Ascending aorta (tissue), 2 donors: ENCODE data around the gene OR11L1. TPM values are rescaled to one million over a fixed set of nuclear protein-coding genes. Genes with fewer than 3 reads are reported as not detected.
A peak's percentile ranks its signal among the peaks of the same experiment; 100 is the strongest.

Experiments
- DNase-seq, 2 donors: peaks; one replicate each; pipeline ENCODE4 v3.0.0-alpha.2; 2019; ENCODE audit warnings: low spot score in 2 of 2
- H3K27ac ChIP-seq, 2 donors: fragments of 200-600 bp; sonication (generic); one replicate each; pipeline ENCODE4 v1.5.1; 2016 to 2017; ENCODE audit warnings: mild to moderate bottlenecking in 1 of 2
- H3K27me3 ChIP-seq: fragments of 200-600 bp; sonication (generic); one replicate; pipeline ENCODE4 v1.5.1; 2017
- H3K36me3 ChIP-seq, 2 donors: fragments of 200-600 bp; sonication (generic); one replicate each; pipeline ENCODE4 v1.5.1; 2016
- H3K4me1 ChIP-seq, 2 donors: fragments of 200-600 bp; sonication (generic); one replicate each; pipeline ENCODE4 v1.5.1; 2016 to 2017; ENCODE audit warnings: mild to moderate bottlenecking in 1 of 2
- H3K4me3 ChIP-seq, 2 donors: fragments of 200-600 bp; sonication (generic); one replicate each; pipeline ENCODE4 v1.5.1; 2016 to 2017; ENCODE audit warnings: mild to moderate bottlenecking in 1 of 2
- H3K9me3 ChIP-seq, 2 donors: fragments of 200-600 bp; sonication (generic); one replicate each; pipeline ENCODE4 v1.5.1; 2016
- intact Hi-C: fragments of 100-400 bp; cut with DNase I; formaldehyde crosslinking; loops from one replicate; pipeline ENCODE4 v1.15.1; 2023
- total RNA-seq: library from RNA; depleted of rRNA; stranded (reverse); fragments of >200 nt; gene quantifications from one replicate; pipeline ENCODE4 v1.1.0, GENCODE V29; 2016
- TF ChIP-seq, protein P1 (sequence below), 3 experiments: fragments of 200-600 bp in 2 of 3; fragments of 450-650 bp in 1 of 3; sonication (generic) in 2 of 3; IDR thresholded peaks; one replicate each; pipeline ENCODE4 v1.5.1; 2016 to 2019; ENCODE audit warnings: antibody characterized with exemption in 3 of 3, mild to moderate bottlenecking in 1 of 3, moderate library complexity in 1 of 3

OR11L1 gene
- total RNA-seq, 1 donor from 2014 or later, result not detected

GRCh38 chr1:247857985-247858619 lies 16.4 kb upstream of the OR11L1 start:
- TF ChIP-seq, protein P1, sequence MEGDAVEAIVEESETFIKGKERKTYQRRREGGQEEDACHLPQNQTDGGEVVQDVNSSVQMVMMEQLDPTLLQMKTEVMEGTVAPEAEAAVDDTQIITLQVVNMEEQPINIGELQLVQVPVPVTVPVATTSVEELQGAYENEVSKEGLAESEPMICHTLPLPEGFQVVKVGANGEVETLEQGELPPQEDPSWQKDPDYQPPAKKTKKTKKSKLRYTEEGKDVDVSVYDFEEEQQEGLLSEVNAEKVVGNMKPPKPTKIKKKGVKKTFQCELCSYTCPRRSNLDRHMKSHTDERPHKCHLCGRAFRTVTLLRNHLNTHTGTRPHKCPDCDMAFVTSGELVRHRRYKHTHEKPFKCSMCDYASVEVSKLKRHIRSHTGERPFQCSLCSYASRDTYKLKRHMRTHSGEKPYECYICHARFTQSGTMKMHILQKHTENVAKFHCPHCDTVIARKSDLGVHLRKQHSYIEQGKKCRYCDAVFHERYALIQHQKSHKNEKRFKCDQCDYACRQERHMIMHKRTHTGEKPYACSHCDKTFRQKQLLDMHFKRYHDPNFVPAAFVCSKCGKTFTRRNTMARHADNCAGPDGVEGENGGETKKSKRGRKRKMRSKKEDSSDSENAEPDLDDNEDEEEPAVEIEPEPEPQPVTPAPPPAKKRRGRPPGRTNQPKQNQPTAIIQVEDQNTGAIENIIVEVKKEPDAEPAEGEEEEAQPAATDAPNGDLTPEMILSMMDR (IDR thresholded peaks at IDR 0.05), result no peak
- DNase-seq, result no peak
- Histone ChIP-seq H3K4me1 (no peaks in the 10 kb centered on the region), H3K27ac (no peak overlapping the region), H3K27me3 (peaks cover 5% of the 10 kb centered on the region), H3K36me3 (no peaks in the 10 kb centered on the region), H3K4me3 (peak overlapping the region; percentile 57 to 68), H3K9me3 (no peaks in the 10 kb centered on the region)
- intact Hi-C loops, result no loop called here

DNA sequence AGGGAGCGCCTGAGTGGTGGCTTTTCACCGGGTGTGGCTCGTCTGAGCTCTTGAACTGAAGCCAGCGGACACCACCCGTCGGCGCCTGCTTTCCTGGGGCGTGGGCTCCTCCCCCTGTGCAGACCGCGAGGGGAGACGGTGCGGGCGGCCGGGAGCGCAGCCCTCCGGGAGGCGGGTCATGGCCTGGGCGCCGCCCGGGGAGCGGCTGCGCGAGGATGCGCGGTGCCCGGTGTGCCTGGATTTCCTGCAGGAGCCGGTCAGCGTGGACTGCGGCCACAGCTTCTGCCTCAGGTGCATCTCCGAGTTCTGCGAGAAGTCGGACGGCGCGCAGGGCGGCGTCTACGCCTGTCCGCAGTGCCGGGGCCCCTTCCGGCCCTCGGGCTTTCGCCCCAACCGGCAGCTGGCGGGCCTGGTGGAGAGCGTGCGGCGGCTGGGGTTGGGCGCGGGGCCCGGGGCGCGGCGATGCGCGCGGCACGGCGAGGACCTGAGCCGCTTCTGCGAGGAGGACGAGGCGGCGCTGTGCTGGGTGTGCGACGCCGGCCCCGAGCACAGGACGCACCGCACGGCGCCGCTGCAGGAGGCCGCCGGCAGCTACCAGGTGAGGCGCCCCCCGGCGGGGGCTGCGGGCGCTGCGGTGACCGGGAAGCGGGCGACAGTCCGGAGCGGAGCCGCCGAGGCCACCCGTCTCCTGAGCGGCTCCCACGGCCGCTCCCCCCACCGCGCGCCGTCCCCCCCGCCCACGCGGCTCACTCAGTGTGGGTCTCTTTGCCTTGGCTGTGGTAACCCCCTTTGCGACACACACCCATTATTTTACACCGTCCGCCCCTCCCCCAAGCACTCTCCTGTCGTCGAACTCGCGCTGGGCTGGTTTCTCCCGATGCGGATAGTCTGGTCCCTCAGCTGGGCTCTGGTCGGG lies 15.6 kb upstream of the OR11L1 start, which contains the start of gene TRIM58:
TSS of gene TRIM58 (plus strand) at position 119 of the 916 bp plus-strand sequence. CDS start at position 179, 60 bp downstream.
- intact Hi-C loops, result no loop called here
- peak in 1 of 2 donors; percentile 72 for DNase-seq
- no peak within 1 kb of the TSS for H3K27ac ChIP-seq
- no peaks in the 10 kb centered on the region for H3K4me1 ChIP-seq
- H3K27me3 ChIP-seq, result peaks cover 5% of the 10 kb centered on the region
- no peaks in the 10 kb centered on the region for H3K36me3 ChIP-seq
- TF ChIP-seq, protein P1 (IDR thresholded peaks at IDR 0.05), result no peak
- no peaks in the 10 kb centered on the region for H3K9me3 ChIP-seq
- H3K4me3 ChIP-seq, result peak within 1 kb of the TSS; percentile 57 to 68

GRCh38 chr1:247855911-247856310 lies 14.2 kb upstream of the OR11L1 start:
- Histone ChIP-seq H3K9me3 (no peaks in the 10 kb centered on the region), H3K4me3 (no peak overlapping the region), H3K4me1 (no peaks in the 10 kb centered on the region), H3K36me3 (no peaks in the 10 kb centered on the region), H3K27ac (no peak overlapping the region), H3K27me3 (peaks cover 5% of the 10 kb centered on the region)
- intact Hi-C loops, result no loop called here
- no peak for DNase-seq
- TF ChIP-seq, protein P1 (IDR thresholded peaks at IDR 0.05), result no peak

DNA sequence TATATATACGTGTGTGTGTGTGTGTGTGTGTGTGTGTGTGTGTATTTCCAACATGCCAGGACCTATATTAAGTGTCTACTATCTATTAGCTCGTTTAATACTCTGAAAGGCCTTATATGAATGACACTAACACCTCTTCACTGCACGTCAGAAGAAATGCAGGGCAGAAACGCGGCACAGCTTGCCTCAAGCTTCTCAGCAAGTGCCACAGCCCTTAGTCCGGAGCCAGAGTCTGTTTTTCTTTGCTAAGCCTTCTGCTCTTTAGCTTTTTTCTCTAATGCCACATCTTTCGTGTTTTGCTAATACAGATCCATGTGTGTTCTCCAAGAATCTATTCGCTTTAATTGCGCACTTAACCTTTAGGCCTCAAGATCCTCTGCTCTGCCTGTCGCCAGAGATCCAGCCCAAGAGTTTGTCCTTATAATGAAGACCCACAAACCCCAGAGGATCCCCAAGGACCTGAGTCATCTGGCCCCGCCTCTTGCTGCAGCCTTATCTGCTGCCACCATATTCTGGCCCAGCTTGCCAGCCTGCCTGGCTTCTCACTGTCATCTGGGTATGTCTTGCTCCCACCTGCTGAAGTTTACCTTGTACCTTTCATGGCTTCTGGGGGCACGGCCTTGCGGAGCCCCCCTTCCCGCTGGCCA lies 13.3 kb upstream of the OR11L1 start:
- Histone ChIP-seq H3K4me1 (no peaks in the 10 kb centered on the region), H3K36me3 (no peaks in the 10 kb centered on the region), H3K4me3 (no peak overlapping the region), H3K27me3 (peaks cover 5% of the 10 kb centered on the region), H3K9me3 (no peaks in the 10 kb centered on the region), H3K27ac (no peak overlapping the region)
- intact Hi-C loops, result no loop called here
- TF ChIP-seq, protein P1 (IDR thresholded peaks at IDR 0.05), result no peak
- no peak for DNase-seq

GRCh38 chr1:247849616-247850015 lies 7.9 kb upstream of the OR11L1 start:
- DNase-seq, result no peak
- TF ChIP-seq, protein P1 (IDR thresholded peaks at IDR 0.05), result no peak
- no peaks in the 10 kb centered on the region for H3K36me3 ChIP-seq
- no peaks in the 10 kb centered on the region for H3K27me3 ChIP-seq
- H3K4me3 ChIP-seq, result no peak overlapping the region
- no peaks in the 10 kb centered on the region for H3K4me1 ChIP-seq
- no peaks in the 10 kb centered on the region for H3K9me3 ChIP-seq
- intact Hi-C loops, result no loop called here
- H3K27ac ChIP-seq, result no peak overlapping the region
